Measurements from ENCODE around the gene SH3RF1.

Gene SH3RF1

DNA sequence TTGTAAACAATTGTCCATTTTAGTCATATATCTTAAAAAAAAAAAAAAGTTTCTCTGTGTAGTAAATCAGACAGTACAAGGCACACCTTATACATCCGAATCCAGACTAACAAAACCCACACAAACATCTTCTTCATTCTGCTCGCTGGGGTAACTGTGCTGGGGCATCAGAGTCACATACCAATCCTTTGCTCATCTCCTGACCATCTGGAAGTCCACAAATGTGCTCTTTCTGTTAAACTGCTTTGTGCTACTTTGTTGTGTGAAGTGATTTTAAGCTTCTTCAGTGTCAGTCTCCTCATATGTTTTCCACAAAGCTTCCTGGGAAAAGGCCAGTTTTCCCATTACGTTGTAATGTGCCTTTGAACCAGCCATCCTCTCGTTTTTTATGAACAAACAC, 174.5 kb downstream of the SH3RF1 start:
- Histone ChIP-seq H3K9me3 (ENCODE audit: control extremely low read depth in 1 of 5, control insufficient read depth in 4 of 5, insufficient read depth in 2 of 5, low read depth in 1 of 5, low read length in 4 of 5) (peaks cover 0 to 8% (median 2%) of the 10 kb centered on the region in 5 experiments), H3K36me3 (ENCODE audit: control insufficient read depth in 4 of 4, insufficient read depth in 4 of 4, low read length in 3 of 4) (peaks cover 6 to 43% (median 21%) of the 10 kb centered on the region in 4 experiments), H3K4me3 (ENCODE audit: control insufficient read depth in 1 of 7, extremely low read depth in 1 of 7, insufficient read depth in 4 of 7, low read depth in 2 of 7, low read length in 6 of 7) (no peak overlapping the region), H3K27me3 (replicated peaks in 2 of 5; ENCODE audit: control insufficient read depth in 4 of 5, insufficient read depth in 5 of 5, low read length in 4 of 5) (no peaks in the 10 kb centered on the region), H3K4me1 (ENCODE audit: control extremely low read depth in 1 of 4, control insufficient read depth in 4 of 4, insufficient read depth in 4 of 4, low read length in 3 of 4) (peaks cover 13 to 30% (median 24%) of the 10 kb centered on the region in 4 experiments), H3K27ac (ENCODE audit: insufficient read depth in 1 of 2, low read depth in 1 of 2, low read length in 2 of 2, poor library complexity in 1 of 2, severe bottlenecking in 2 of 2) (no peak overlapping the region)
- 90% methylated on average over 2 of the region's 4 CpGs for WGBS (ENCODE audit: insufficient coverage)
- DNase-seq: no peak
- ChIA-PET POLR2A (no interaction called here), CTCF (interaction anchor here (0.9 kb wide), 1 partner anchor 27 kb away, joined by 3 read pairs; no protein-coding TSS in a partner anchor)

DNA sequence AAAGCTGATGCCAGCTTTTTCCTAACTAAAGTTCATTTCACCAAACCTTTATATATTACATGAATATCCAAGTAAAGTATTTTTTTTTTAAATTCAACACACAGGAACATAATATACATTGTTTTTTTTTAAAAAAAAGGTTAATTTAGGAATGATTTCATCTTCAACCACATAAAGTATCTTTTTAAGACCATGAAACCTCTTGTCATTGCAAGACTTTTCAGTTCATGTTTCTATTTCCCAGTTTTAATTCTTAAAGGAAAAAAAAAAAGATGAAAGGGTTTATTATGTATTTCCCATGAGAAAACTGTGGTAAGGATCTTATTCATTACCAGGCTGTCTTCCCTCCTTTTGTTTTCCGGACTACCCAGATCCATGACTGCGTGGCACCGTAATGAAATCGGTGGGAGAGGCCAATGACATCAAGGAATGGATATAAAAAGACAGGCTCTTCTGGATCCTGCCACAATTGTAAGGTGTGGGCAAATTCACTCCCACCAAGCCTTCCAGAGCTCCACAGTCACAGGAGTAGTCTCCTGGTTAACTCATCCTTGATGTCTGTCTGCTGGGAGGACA, 176.0 kb downstream of the SH3RF1 start:
- CTCF ChIA-PET: no interaction called here
- Histone ChIP-seq H3K4me1 (ENCODE audit: control extremely low read depth in 1 of 4, control insufficient read depth in 4 of 4, insufficient read depth in 4 of 4, low read length in 3 of 4) (peaks cover 8 to 22% (median 17%) of the 10 kb centered on the region in 4 experiments), H3K9me3 (ENCODE audit: control extremely low read depth in 1 of 5, control insufficient read depth in 4 of 5, insufficient read depth in 2 of 5, low read depth in 1 of 5, low read length in 4 of 5) (peaks cover 0 to 15% (median 10%) of the 10 kb centered on the region in 5 experiments), H3K27ac (ENCODE audit: insufficient read depth in 1 of 2, low read depth in 1 of 2, low read length in 2 of 2, poor library complexity in 1 of 2, severe bottlenecking in 2 of 2) (no peak overlapping the region), H3K36me3 (ENCODE audit: control insufficient read depth in 4 of 4, insufficient read depth in 4 of 4, low read length in 3 of 4) (peaks cover 6 to 38% (median 25%) of the 10 kb centered on the region in 4 experiments), H3K27me3 (replicated peaks in 2 of 5; ENCODE audit: control insufficient read depth in 4 of 5, insufficient read depth in 5 of 5, low read length in 4 of 5) (no peaks in the 10 kb centered on the region), H3K4me3 (ENCODE audit: control insufficient read depth in 1 of 7, extremely low read depth in 1 of 7, insufficient read depth in 4 of 7, low read depth in 2 of 7, low read length in 6 of 7) (no peak overlapping the region)
- POLR2A ChIA-PET: no interaction called here
- DNase-seq: no peak
- whole genome bisulfite sequencing (ENCODE audit: insufficient coverage): no CpG with 5 or more reads among the region's 4 CpGs

DNA sequence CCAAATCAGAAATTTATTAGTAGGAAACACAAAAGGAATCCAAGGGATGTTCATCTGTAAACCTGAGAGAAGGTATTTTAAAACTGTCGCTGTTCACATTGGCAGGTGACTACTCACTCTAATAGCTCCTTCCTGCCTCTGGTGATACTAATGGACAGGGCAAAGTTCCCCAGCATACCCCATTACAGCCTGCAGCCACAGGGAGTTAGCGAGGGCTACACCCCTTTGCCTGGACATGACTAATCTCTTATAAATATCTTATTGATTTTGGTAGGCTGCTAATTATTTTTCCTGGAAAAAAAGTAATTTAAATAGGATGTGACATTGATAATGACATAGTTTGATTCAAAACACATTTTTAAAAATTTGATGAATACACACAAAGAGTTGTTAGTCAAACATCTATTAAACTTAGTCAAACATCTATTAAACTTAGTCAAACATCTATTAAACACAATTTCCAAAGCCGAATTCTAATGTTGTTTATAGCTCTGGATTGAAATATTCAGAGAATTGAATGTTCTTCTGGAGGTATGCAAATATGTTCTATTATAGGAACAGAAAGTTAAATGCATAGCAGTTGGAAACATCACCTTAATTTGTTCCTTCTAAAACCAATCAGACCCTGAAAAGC, 177.8 kb downstream of the SH3RF1 start:
- Histone ChIP-seq H3K27ac (ENCODE audit: insufficient read depth in 1 of 2, low read depth in 1 of 2, low read length in 2 of 2, poor library complexity in 1 of 2, severe bottlenecking in 2 of 2) (no peak overlapping the region), H3K27me3 (replicated peaks in 2 of 5; ENCODE audit: control insufficient read depth in 4 of 5, insufficient read depth in 5 of 5, low read length in 4 of 5) (no peaks in the 10 kb centered on the region), H3K4me1 (ENCODE audit: control extremely low read depth in 1 of 4, control insufficient read depth in 4 of 4, insufficient read depth in 4 of 4, low read length in 3 of 4) (peaks cover 2 to 5% (median 3%) of the 10 kb centered on the region in 4 experiments), H3K36me3 (ENCODE audit: control insufficient read depth in 4 of 4, insufficient read depth in 4 of 4, low read length in 3 of 4) (peaks cover 6 to 39% (median 26%) of the 10 kb centered on the region in 4 experiments), H3K9me3 (ENCODE audit: control extremely low read depth in 1 of 5, control insufficient read depth in 4 of 5, insufficient read depth in 2 of 5, low read depth in 1 of 5, low read length in 4 of 5) (peaks cover 0 to 20% (median 10%) of the 10 kb centered on the region in 5 experiments), H3K4me3 (ENCODE audit: control insufficient read depth in 1 of 7, extremely low read depth in 1 of 7, insufficient read depth in 4 of 7, low read depth in 2 of 7, low read length in 6 of 7) (no peak overlapping the region)
- DNase-seq: no peak
- ChIA-PET POLR2A (no interaction called here), CTCF (interaction anchor here (0.8 kb wide), 1 partner anchor 12 kb away, joined by 3 read pairs; no protein-coding TSS in a partner anchor)
- WGBS (ENCODE audit: insufficient coverage): 100% methylated on average over 1 of the region's 3 CpGs

DNA sequence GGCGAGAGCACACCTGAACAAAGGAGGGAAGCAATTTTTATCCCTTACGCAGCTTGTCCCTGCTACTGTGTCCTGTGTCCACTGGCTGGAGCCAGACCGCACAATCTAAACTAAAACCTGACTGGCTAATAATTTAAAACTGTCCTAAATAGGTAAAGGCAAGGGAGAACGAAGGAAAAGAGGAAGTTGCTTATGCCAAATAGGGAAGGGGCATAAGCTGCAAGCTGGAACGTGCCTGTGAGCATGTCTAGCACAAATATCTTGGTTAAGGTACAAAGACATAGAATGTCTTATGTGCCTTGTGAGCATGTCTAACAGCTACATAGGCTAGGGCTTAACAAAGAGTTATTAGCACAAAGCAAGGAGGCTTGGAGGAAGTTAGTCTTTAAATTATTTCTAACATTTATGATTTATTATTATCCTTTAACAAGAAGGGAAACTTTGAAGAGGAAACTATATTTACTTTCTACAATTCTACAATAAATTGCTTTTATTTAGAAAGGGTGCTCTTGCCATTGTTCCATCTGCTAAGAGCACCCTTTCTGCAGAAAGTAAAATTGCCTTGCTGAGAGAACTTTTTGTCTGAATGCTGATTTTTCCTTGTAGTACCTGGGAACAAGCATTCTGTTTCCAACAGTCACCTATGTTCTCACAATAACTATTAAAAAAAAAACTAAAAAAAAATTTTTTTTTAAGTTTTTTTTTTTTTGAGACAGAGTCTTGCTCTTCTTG, 180.1 kb downstream of the SH3RF1 start:
- Histone ChIP-seq H3K4me1 (ENCODE audit: control extremely low read depth in 1 of 4, control insufficient read depth in 4 of 4, insufficient read depth in 4 of 4, low read length in 3 of 4) (no peaks in the 10 kb centered on the region), H3K27me3 (replicated peaks in 2 of 5; ENCODE audit: control insufficient read depth in 4 of 5, insufficient read depth in 5 of 5, low read length in 4 of 5) (no peaks in the 10 kb centered on the region), H3K9me3 (ENCODE audit: control extremely low read depth in 1 of 5, control insufficient read depth in 4 of 5, insufficient read depth in 2 of 5, low read depth in 1 of 5, low read length in 4 of 5) (peaks cover 0 to 20% (median 10%) of the 10 kb centered on the region in 5 experiments), H3K4me3 (ENCODE audit: control insufficient read depth in 1 of 7, extremely low read depth in 1 of 7, insufficient read depth in 4 of 7, low read depth in 2 of 7, low read length in 6 of 7) (no peak overlapping the region), H3K27ac (ENCODE audit: insufficient read depth in 1 of 2, low read depth in 1 of 2, low read length in 2 of 2, poor library complexity in 1 of 2, severe bottlenecking in 2 of 2) (no peak overlapping the region), H3K36me3 (ENCODE audit: control insufficient read depth in 4 of 4, insufficient read depth in 4 of 4, low read length in 3 of 4) (peaks cover 6 to 29% (median 15%) of the 10 kb centered on the region in 4 experiments)
- ChIA-PET POLR2A (no interaction called here), CTCF (no interaction called here)
- 86% methylated on average over 4 of the region's 5 CpGs for WGBS (ENCODE audit: insufficient coverage)
- DNase-seq: peak in 2 of 3 donors; percentile 40 to 53

DNA sequence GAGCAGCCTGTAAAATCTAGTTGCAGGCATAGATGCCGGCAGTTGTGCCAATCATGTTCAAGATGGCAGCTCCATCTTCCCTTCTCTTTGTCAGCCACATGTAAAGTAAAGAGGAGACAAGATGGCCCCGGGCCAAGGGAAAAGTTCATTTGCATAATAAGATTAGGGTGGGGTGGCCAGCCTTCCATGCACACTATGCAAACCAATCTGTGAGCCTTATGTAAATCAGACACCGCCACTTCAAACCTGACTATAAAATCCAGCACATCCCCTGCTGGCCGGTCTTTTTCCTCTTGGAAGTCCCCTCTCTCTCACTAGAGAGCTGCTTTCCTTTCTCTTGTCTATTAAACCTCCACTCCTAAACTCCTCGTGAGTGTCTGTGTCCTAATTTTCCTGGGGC, 181.8 kb downstream of the SH3RF1 start:
- WGBS (ENCODE audit: insufficient coverage): 93% methylated on average over 2 of the region's 5 CpGs
- Histone ChIP-seq H3K36me3 (ENCODE audit: control insufficient read depth in 4 of 4, insufficient read depth in 4 of 4, low read length in 3 of 4) (peaks cover 4 to 19% (median 9%) of the 10 kb centered on the region in 4 experiments), H3K27ac (ENCODE audit: insufficient read depth in 1 of 2, low read depth in 1 of 2, low read length in 2 of 2, poor library complexity in 1 of 2, severe bottlenecking in 2 of 2) (no peak overlapping the region), H3K27me3 (replicated peaks in 2 of 5; ENCODE audit: control insufficient read depth in 4 of 5, insufficient read depth in 5 of 5, low read length in 4 of 5) (no peaks in the 10 kb centered on the region), H3K4me3 (ENCODE audit: control insufficient read depth in 1 of 7, extremely low read depth in 1 of 7, insufficient read depth in 4 of 7, low read depth in 2 of 7, low read length in 6 of 7) (no peak overlapping the region), H3K4me1 (ENCODE audit: control extremely low read depth in 1 of 4, control insufficient read depth in 4 of 4, insufficient read depth in 4 of 4, low read length in 3 of 4) (no peaks in the 10 kb centered on the region), H3K9me3 (ENCODE audit: control extremely low read depth in 1 of 5, control insufficient read depth in 4 of 5, insufficient read depth in 2 of 5, low read depth in 1 of 5, low read length in 4 of 5) (peaks cover 0 to 20% (median 10%) of the 10 kb centered on the region in 5 experiments)
- no peak for DNase-seq
- POLR2A ChIA-PET: no interaction called here
- CTCF ChIA-PET: no interaction called here

DNA sequence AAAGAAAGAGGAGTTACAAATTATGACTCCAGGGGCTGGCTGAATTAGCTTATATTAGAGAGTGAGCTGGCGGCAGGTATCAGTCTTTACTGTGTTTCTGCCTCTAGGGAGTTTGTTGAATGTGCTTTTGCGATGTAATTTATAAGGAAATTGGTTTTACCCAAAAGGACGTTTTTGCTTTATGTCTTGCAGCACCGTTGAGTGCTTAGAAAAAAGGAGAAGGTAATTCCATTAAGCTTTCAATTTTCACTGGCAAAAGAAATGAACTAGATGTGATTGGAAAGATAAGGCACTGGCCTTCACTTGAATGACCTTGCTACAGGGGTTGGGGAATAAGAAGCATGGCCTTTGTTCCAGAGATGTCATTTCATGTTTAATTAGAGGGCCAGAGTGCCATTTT, 185.8 kb downstream of the SH3RF1 start:
- POLR2A ChIA-PET: interaction anchor here (1.0 kb wide), 1 partner anchor 47 kb away, joined by 3 read pairs; no protein-coding TSS in a partner anchor
- no peak overlapping the region for H3K4me3 ChIP-seq (ENCODE audit: control insufficient read depth in 1 of 7, extremely low read depth in 1 of 7, insufficient read depth in 4 of 7, low read depth in 2 of 7, low read length in 6 of 7)
- DNase-seq: no peak
- H3K4me1 ChIP-seq (ENCODE audit: control extremely low read depth in 1 of 4, control insufficient read depth in 4 of 4, insufficient read depth in 4 of 4, low read length in 3 of 4): peaks cover 8 to 15% (median 14%) of the 10 kb centered on the region in 4 experiments
- no peak overlapping the region for H3K27ac ChIP-seq (ENCODE audit: insufficient read depth in 1 of 2, low read depth in 1 of 2, low read length in 2 of 2, poor library complexity in 1 of 2, severe bottlenecking in 2 of 2)
- 90% methylated on average over 4 of the region's 4 CpGs for WGBS (ENCODE audit: insufficient coverage)
- H3K36me3 ChIP-seq (ENCODE audit: control insufficient read depth in 4 of 4, insufficient read depth in 4 of 4, low read length in 3 of 4): peaks cover 0 to 3% (median 0%) of the 10 kb centered on the region in 4 experiments
- no peaks in the 10 kb centered on the region for H3K27me3 ChIP-seq (replicated peaks in 2 of 5; ENCODE audit: control insufficient read depth in 4 of 5, insufficient read depth in 5 of 5, low read length in 4 of 5)
- peaks cover 0 to 4% (median 0%) of the 10 kb centered on the region in 5 experiments for H3K9me3 ChIP-seq (ENCODE audit: control extremely low read depth in 1 of 5, control insufficient read depth in 4 of 5, insufficient read depth in 2 of 5, low read depth in 1 of 5, low read length in 4 of 5)
- CTCF ChIA-PET: interaction anchor here (0.9 kb wide), 1 partner anchor 16 kb away, joined by 3 read pairs; no protein-coding TSS in a partner anchor

Data from common myeloid progenitor, CD34-positive (primary cell).